GM12874 (cell line): ENCODE data around the gene RLF.

Experiments used
- TF ChIP-seq, protein P1 (sequence below): IDR thresholded peaks from 2 replicates; pipeline ENCODE4 v1.5.1; 2011; ENCODE audit warnings: low read depth, mild to moderate bottlenecking, control low read depth, low read length, moderate library complexity; ENCODE audit not compliant: insufficient read depth

The RLF gene

DNA sequence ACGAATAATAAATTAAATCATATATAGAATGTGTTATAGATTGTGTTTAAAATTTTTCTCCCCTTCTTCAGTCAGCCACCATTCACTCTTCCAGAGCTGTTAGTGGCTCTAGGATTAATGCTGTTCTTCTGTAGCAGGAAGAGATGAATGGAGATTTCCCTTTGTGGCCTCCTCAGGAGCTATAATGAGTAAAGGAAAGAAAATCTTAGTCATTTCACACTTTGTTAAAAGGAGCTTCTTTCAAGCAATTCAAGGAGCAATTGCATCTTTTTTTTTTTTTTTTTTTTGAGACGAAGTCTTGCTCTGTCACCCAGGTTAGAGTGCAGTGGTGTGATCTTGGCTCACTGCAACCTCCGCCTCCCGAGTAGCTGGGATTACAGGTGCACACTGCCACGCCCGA, 62.9 kb downstream of the RLF start:
- TF ChIP-seq, protein P1, sequence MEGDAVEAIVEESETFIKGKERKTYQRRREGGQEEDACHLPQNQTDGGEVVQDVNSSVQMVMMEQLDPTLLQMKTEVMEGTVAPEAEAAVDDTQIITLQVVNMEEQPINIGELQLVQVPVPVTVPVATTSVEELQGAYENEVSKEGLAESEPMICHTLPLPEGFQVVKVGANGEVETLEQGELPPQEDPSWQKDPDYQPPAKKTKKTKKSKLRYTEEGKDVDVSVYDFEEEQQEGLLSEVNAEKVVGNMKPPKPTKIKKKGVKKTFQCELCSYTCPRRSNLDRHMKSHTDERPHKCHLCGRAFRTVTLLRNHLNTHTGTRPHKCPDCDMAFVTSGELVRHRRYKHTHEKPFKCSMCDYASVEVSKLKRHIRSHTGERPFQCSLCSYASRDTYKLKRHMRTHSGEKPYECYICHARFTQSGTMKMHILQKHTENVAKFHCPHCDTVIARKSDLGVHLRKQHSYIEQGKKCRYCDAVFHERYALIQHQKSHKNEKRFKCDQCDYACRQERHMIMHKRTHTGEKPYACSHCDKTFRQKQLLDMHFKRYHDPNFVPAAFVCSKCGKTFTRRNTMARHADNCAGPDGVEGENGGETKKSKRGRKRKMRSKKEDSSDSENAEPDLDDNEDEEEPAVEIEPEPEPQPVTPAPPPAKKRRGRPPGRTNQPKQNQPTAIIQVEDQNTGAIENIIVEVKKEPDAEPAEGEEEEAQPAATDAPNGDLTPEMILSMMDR = no peak

DNA sequence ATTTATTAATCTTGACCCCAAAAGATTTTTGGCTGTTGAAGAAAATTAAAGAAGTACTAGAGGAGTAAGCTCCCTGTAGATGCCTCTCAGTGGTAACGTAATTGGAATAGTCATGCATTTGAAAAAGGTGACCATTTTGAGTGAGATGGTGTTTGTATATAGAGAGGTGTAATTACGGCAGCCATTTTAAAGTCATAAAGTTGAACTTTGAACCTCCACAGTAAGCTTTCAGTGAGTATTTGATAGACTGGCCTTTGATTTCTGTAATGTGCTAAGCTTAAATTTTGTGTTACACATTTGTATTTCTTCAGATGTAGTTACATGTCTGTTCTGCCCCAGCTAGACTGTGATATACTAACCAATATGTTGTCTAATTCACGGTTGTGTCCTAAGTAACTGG, 65.0 kb downstream of the RLF start:
- TF ChIP-seq, protein P1 = no peak

DNA sequence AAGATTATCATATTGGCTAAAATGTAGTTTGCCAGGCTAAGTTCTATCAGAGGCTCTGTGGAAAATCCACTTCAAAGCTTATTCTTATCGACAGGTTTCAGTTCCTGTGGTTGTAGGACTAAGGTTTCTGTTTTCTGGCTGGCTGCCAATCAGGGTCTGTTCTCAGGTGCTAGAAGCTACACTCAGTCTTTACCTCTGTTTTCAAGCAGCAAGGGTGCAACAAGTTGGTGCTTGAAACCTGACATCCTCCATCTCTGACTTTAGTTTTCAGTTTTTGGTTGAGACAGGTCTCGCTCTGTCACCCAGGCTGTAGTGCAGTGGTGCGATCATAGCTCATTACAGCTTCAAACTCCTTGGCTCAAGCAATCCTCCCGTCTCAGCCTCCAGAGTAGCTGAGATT, 71.3 kb downstream of the RLF start:
- TF ChIP-seq, protein P1 = no peak

DNA sequence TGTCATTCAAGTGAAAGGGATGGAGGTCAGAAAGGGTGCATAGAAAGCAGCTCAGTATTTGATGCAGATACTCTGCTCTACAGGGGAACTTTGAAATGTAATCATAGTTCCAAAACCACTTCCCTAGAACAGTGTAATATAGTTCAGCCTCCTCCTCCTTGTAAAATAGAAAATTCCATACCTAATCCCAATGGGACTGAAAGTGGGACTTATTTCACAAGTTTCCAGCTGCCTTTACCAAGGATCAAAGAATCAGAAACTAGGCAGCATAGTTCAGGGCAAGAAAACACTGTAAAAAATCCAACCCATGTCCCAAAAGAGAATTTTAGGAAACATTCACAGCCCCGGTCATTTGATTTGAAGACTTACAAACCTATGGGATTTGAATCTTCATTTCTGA, 78.4 kb downstream of the RLF start:
- TF ChIP-seq, protein P1 = no peak

DNA sequence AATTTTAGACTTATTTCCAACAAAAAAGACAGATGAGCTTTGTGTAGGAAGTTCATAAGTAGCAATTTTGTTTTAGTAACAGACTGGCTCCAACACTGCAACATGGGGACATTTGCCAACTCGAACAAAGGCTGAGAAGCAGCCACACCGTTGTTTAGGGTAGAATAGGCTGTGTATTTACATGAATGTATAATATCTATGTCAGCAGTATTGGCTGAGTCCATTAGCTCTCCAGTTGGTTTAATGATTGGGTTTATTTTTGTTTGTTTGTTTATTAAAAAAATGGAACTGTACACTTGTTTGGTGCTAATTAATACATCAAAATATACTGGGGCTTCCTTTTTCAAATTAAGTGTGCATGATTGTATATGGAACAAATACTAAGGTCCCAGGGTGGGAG, 79.2 kb downstream of the RLF start:
- TF ChIP-seq, protein P1 = no peak

DNA sequence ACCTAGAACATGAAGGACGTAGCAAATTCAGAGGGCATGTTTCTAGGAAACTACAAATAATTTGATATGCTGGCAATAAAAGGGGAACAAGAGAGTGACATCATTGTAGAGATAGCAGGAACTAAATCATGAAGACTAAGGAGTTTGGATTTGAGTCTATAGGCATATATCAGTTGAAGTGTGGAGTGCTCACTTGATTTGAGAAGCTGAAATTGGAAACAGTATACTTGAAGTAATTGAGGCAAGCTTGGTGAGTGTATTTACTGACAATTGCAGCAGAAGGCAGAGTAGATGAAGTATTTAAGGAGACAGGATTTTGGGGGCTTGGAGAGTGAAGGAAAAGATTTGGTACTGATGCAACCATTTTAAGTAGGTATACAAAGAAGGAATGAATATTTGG, 80.2 kb downstream of the RLF start:
- TF ChIP-seq, protein P1 = no peak

DNA sequence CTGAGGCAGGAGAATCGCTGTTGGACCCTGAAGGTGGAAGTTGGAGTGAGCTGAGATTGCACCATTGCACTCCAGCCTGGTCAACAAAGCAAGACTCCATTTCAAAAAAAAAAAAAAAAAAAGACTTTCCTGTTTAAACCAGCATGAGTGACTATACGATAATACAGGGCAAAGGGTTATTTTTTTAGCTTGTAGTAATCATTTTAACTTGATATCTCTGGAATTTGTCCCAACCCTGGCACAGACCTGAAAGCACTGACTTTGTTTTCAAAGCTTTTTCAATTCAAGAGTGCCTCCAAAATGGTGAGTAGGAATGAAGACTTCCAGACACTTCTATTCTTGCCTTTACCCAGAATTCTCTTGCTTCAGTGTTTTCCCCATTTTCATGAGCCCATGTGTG, 82.2 kb downstream of the RLF start:
- TF ChIP-seq, protein P1 = no peak

DNA sequence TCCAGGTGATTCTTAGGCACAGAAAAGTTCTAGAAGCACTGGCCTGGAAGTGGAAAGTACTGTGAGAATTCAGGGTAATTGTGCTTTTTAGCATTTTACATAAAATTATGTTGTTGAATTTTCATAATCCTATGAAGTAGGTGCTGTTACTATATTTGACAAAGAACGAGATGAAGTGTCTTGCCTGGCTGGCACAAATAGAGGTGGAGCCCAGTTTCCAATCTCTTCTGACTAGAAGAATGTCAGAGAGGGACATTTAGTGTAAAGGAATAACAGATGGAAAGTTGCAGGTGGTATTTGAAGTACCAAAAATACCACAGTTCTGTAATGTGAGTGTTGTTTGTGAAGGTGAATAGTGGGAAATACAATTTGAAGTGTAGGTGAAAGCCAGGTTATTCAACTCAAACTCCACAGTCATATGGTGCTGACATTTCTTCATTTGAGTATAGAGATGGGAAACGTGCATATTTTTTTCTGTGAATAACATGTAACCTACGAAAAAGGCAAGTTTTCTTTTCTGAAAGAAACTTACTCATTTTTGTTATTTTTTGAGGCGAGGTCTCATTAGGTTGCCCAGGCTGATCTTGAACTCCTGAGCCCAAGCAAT, 83.1 kb downstream of the RLF start:
- TF ChIP-seq, protein P1 = no peak
